OCI-LY1 (cell line): ENCODE data around the gene KRTAP19-7.

Experiments used
- H2AFZ ChIP-seq: fragments of 200-600 bp; sonication (generic), shearing (Covaris generic); 2 replicates; pipeline ENCODE4 v1.6.0; 2014; ENCODE audit warnings: antibody characterized with exemption, mild to moderate bottlenecking, low read length
- H3F3A ChIP-seq: fragments of 200-600 bp; sonication (generic), shearing (Covaris generic); 2 replicates; pipeline ENCODE4 v1.6.0; 2014; ENCODE audit warnings: mild to moderate bottlenecking, antibody characterized with exemption, low read length, moderate library complexity; ENCODE audit not compliant: insufficient read depth
- H3K27ac ChIP-seq: fragments of 200-600 bp; sonication (generic); 2 replicates; pipeline ENCODE4 v1.5.1; 2014; ENCODE audit warnings: low read length, mixed run types, mild to moderate bottlenecking, low read depth; ENCODE audit not compliant: poor library complexity, severe bottlenecking
- H3K27me3 ChIP-seq: fragments of 200-600 bp; sonication (generic); 2 replicates; pipeline ENCODE4 v1.6.0; 2014; ENCODE audit warnings: antibody characterized with exemption, mild to moderate bottlenecking, low read length, moderate library complexity; ENCODE audit not compliant: insufficient read depth
- H3K36me3 ChIP-seq: fragments of 200-600 bp; sonication (generic); 2 replicates; pipeline ENCODE4 v1.6.1; 2014; ENCODE audit warnings: mild to moderate bottlenecking, antibody characterized with exemption, low read length, moderate library complexity, mixed read lengths; ENCODE audit not compliant: insufficient read depth
- H3K4me1 ChIP-seq: fragments of 200-600 bp; sonication (generic); 2 replicates; pipeline ENCODE4 v1.5.1; 2014; ENCODE audit warnings: mild to moderate bottlenecking, low read length, moderate library complexity; ENCODE audit not compliant: insufficient read depth, severe bottlenecking
- H3K4me2 ChIP-seq: fragments of 200-600 bp; sonication (generic), shearing (Covaris generic); 2 replicates; pipeline ENCODE4 v1.6.1; 2014; ENCODE audit warnings: low read length
- H3K4me3 ChIP-seq: fragments of 200-600 bp; sonication (generic); 2 replicates; pipeline ENCODE4 v1.5.1; 2014; ENCODE audit warnings: low read length, low read depth, mild to moderate bottlenecking, mixed read lengths; ENCODE audit not compliant: poor library complexity, severe bottlenecking
- H3K79me2 ChIP-seq: fragments of 200-600 bp; shearing (Covaris generic); 2 replicates; pipeline ENCODE4 v1.6.1; 2016; ENCODE audit warnings: mixed run types, low read length, mixed read lengths; ENCODE audit not compliant: insufficient read depth
- H3K9ac ChIP-seq: fragments of 200-600 bp; sonication (generic), shearing (Covaris generic); 2 replicates; pipeline ENCODE4 v1.6.1; 2014; ENCODE audit warnings: mild to moderate bottlenecking, low read length, mixed read lengths
- H3K9me2 ChIP-seq: fragments of 200-600 bp; sonication (generic), shearing (Covaris generic); 2 replicates; pipeline ENCODE4 v1.6.1; 2014; ENCODE audit warnings: low read depth, mild to moderate bottlenecking, low read length, mixed read lengths
- H3K9me3 ChIP-seq: fragments of 200-600 bp; shearing (Covaris generic); 2 replicates; pipeline ENCODE4 v1.6.1; 2014; ENCODE audit warnings: low read length, mixed read lengths
- H4K20me1 ChIP-seq: fragments of 200-600 bp; sonication (generic), shearing (Covaris generic); 2 replicates; pipeline ENCODE4 v1.6.0; 2016; ENCODE audit warnings: mild to moderate bottlenecking, low read length; ENCODE audit not compliant: insufficient read depth
- CTCF ChIP-seq: fragments of 200-600 bp; sonication (generic), shearing (Covaris generic); IDR thresholded peaks from 2 replicates; pipeline ENCODE4 v1.5.1; 2017; ENCODE audit warnings: mild to moderate bottlenecking, antibody characterized with exemption, low read length, moderate library complexity, mixed read lengths
- EZH2 ChIP-seq: fragments of 200-600 bp; sonication (generic), shearing (Covaris generic); IDR thresholded peaks from 2 replicates; pipeline ENCODE4 v1.8.0; 2017; ENCODE audit warnings: borderline replicate concordance, mixed run types, mild to moderate bottlenecking, antibody characterized with exemption, low read length, moderate library complexity, mixed read lengths

The KRTAP19-7 gene

DNA sequence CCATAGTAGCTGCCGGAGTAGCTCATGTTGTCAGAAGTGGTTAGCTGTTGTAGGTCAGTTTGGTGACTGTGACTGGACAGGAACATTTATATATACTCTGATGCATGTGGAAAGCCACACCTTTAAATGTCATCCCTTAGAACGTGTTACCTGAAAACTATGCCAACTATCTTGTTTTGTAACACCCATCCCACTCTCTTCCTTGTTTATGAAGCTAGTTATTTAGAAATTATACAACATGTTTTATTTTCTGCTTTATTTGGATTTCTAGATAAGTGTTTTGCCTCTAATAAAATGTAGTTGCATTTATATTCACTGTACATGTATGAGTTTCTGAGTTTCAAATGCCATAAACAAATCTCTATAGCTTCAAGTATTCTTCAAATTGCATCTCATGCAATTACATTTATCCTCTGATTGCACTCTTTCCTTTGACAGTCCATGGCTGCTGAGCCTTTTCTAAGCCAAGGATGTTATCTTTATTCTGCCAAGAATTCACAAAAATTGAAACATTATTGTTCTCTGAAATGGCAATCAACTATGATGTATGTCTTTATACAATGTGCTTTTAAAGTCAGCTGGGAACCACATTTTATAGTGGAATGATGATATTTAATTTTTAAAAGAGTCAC lies at the start of gene KRTAP19-7:
KRTAP19-7 (minus strand) TSS at position 51 of the 632 bp plus-strand sequence; CDS start at position 26, 25 bp downstream.
- no peaks in the 10 kb centered on the region for H3K4me1 ChIP-seq
- H4K20me1 ChIP-seq: no peaks in the 10 kb centered on the region
- H3F3A ChIP-seq: no peaks in the 10 kb centered on the region
- H3K4me3 ChIP-seq: no peak within 1 kb of the TSS
- H3K9me3 ChIP-seq: no peaks in the 10 kb centered on the region
- no peaks in the 10 kb centered on the region for H3K27me3 ChIP-seq
- H3K36me3 ChIP-seq: no peaks in the 10 kb centered on the region
- H3K9ac ChIP-seq: no peak within 1 kb of the TSS
- TF ChIP-seq CTCF (no peak), EZH2 (no peak)
- H3K4me2 ChIP-seq: no peak within 1 kb of the TSS
- no peaks in the 10 kb centered on the region for H3K79me2 ChIP-seq
- H3K27ac ChIP-seq: no peak within 1 kb of the TSS
- H3K9me2 ChIP-seq: no peaks in the 10 kb centered on the region
- H2AFZ ChIP-seq: no peak within 1 kb of the TSS

- Histone ChIP-seq H3K9me3 (no peaks in the 10 kb centered on the region), H3K9ac (no peak overlapping the region), H3K9me2 (no peaks in the 10 kb centered on the region), H2AFZ (no peak overlapping the region), H3K27ac (no peak overlapping the region), H4K20me1 (no peaks in the 10 kb centered on the region), H3K4me3 (no peak overlapping the region), H3K4me2 (no peak overlapping the region), H3F3A (no peaks in the 10 kb centered on the region), H3K27me3 (no peaks in the 10 kb centered on the region), H3K36me3 (no peaks in the 10 kb centered on the region), H3K4me1 (no peaks in the 10 kb centered on the region), H3K79me2 (no peaks in the 10 kb centered on the region)
- TF ChIP-seq CTCF: no peak
- no peak for TF ChIP-seq EZH2
Measured at GRCh38 chr21:30605968-30606367, 44.9 kb upstream of the KRTAP19-7 start.

- Histone ChIP-seq H2AFZ (no peak within 1 kb of the TSS), H3F3A (no peaks in the 10 kb centered on the region), H4K20me1 (no peaks in the 10 kb centered on the region), H3K27me3 (no peaks in the 10 kb centered on the region), H3K79me2 (no peaks in the 10 kb centered on the region), H3K9me2 (no peaks in the 10 kb centered on the region), H3K4me1 (no peaks in the 10 kb centered on the region), H3K36me3 (no peaks in the 10 kb centered on the region), H3K4me3 (no peak within 1 kb of the TSS), H3K9ac (no peak within 1 kb of the TSS), H3K4me2 (no peak within 1 kb of the TSS), H3K9me3 (no peaks in the 10 kb centered on the region), H3K27ac (no peak within 1 kb of the TSS)
- TF ChIP-seq CTCF (no peak), EZH2 (no peak)
Measured at GRCh38 chr21:30600787-30601186, 39.7 kb upstream of the KRTAP19-7 start, which contains the start of gene KRTAP22-1. Gene KRTAP22-1, plus strand, starts transcription at chr21:30601087.
